IMR-90 (cell line): ENCODE measurements around the gene SCPEP1. TPM values are rescaled to one million over a fixed set of nuclear protein-coding genes. Genes with fewer than 3 reads are reported as not detected.

ENCODE experiments used
- ATAC-seq: fragments of 200-7000 bp; cut with Tn5 transposase; 2 replicates; pipeline ENCODE4 v1.9.1; 2020; ENCODE audit warnings: low read depth, mild to moderate bottlenecking, moderate library complexity
- BruUV-seq: library from RNA; stranded (reverse); fragments of 400-500 nt; replicated peaks from 2 replicates; lab custom pipeline; 2021; lab: Mats Ljungman, UMichigan
- CTCF ChIA-PET: fragments of 300-600 bp; formaldehyde crosslinking; extraction: SDS; loops from one replicate; lab custom pipeline; 2021; ENCODE audit warnings: antibody characterized with exemption; lab: Yijun Ruan, JAX
- POLR2A ChIA-PET: fragments of 300-600 bp; sonication (Branson Sonifier 250); formaldehyde crosslinking; loops from one replicate; lab custom pipeline; 2022; ENCODE audit warnings: antibody characterized with exemption; ENCODE audit not compliant: unreplicated experiment; lab: Charles Lee
- DNase-seq: peaks from one replicate; pipeline ENCODE4 v3.0.0; 2013
- H2AFZ ChIP-seq: replicated peaks from 2 replicates; pipeline ENCODE3; 2013; ENCODE audit warnings: low read length, mild to moderate bottlenecking; ENCODE audit not compliant: poor library complexity
- H2AK5ac ChIP-seq: 2 replicates; pipeline ENCODE4 v1.6.1; 2013; ENCODE audit warnings: low read depth, low read length, inconsistent platforms
- H2AK9ac ChIP-seq: replicated peaks from 2 replicates; pipeline ENCODE3; 2013; ENCODE audit warnings: mild to moderate bottlenecking, low read depth, low read length, moderate library complexity; ENCODE audit not compliant: poor library complexity
- H2BK120ac ChIP-seq: 2 replicates; pipeline ENCODE4 v1.6.1; 2013; ENCODE audit warnings: low read depth, low read length, inconsistent platforms
- H2BK15ac ChIP-seq: 3 replicates; pipeline ENCODE4 v1.6.1; 2013; ENCODE audit warnings: low read depth, low read length, inconsistent platforms
- H2BK20ac ChIP-seq: 2 replicates; pipeline ENCODE4 v1.6.1; 2013; ENCODE audit warnings: low read depth, mild to moderate bottlenecking, inconsistent platforms, low read length, moderate library complexity
- H2BK5ac ChIP-seq: 2 replicates; pipeline ENCODE4 v1.6.1; 2013; ENCODE audit warnings: mild to moderate bottlenecking, low read depth, low read length, inconsistent platforms; ENCODE audit not compliant: poor library complexity, severe bottlenecking
- H3K14ac ChIP-seq: replicated peaks from 2 replicates; pipeline ENCODE4 v1.6.1; 2013; ENCODE audit warnings: low read depth, low read length, inconsistent platforms
- H3K18ac ChIP-seq: 2 replicates; pipeline ENCODE4 v1.6.1; 2013; ENCODE audit warnings: low read depth, low read length, control low read depth
- H3K23ac ChIP-seq: 2 replicates; pipeline ENCODE4 v1.6.1; 2013; ENCODE audit warnings: low read depth, low read length, inconsistent platforms
- H3K27ac ChIP-seq: 2 replicates; pipeline ENCODE4 v1.5.1; 2013; ENCODE audit warnings: mild to moderate bottlenecking, control low read depth, low read length; ENCODE audit not compliant: insufficient read depth
- H3K27me3 ChIP-seq: 2 replicates; pipeline ENCODE4 v1.6.1; 2013; ENCODE audit warnings: low read length; ENCODE audit not compliant: control insufficient read depth, insufficient read depth
- H3K36me3 ChIP-seq: 2 replicates; pipeline ENCODE4 v1.6.1; 2013; ENCODE audit warnings: low read length, mixed read lengths; ENCODE audit not compliant: control insufficient read depth, insufficient read depth
- H3K4ac ChIP-seq: 2 replicates; pipeline ENCODE4 v1.6.1; 2013; ENCODE audit warnings: low read depth, low read length, inconsistent platforms
- H3K4me1 ChIP-seq: 2 replicates; pipeline ENCODE4 v1.6.1; 2013; ENCODE audit warnings: low read length, mixed read lengths; ENCODE audit not compliant: control insufficient read depth, insufficient read depth
- H3K4me2 ChIP-seq: 2 replicates; pipeline ENCODE4 v1.6.1; 2013; ENCODE audit warnings: low read depth, mild to moderate bottlenecking, control low read depth, low read length, moderate library complexity
- H3K4me3 ChIP-seq: 2 replicates; pipeline ENCODE4 v1.5.1; 2013; ENCODE audit warnings: low read depth, mild to moderate bottlenecking, control low read depth, low read length, moderate library complexity; ENCODE audit not compliant: insufficient read depth
- H3K56ac ChIP-seq: 2 replicates; pipeline ENCODE4 v1.6.1; 2013; ENCODE audit warnings: low read length, inconsistent platforms; ENCODE audit not compliant: insufficient read depth; ENCODE audit errors: extremely low read depth
- H3K79me1 ChIP-seq, 2 experiments: 2 replicates each; pipeline ENCODE4 v1.6.1; 2013; ENCODE audit warnings: low read length in 2 of 2, inconsistent platforms in 1 of 2, low read depth in 1 of 2
- H3K9ac ChIP-seq: 2 replicates; pipeline ENCODE4 v1.6.1; 2013; ENCODE audit warnings: low read depth, low read length, control low read depth
- H3K9me1 ChIP-seq: 2 replicates; pipeline ENCODE4 v1.6.1; 2013; ENCODE audit warnings: low read length, inconsistent platforms; ENCODE audit not compliant: insufficient read depth
- H3K9me3 ChIP-seq: 2 replicates; pipeline ENCODE4 v1.6.1; 2013; ENCODE audit warnings: low read length; ENCODE audit not compliant: control insufficient read depth, insufficient read depth
- H4K20me1 ChIP-seq: 2 replicates; pipeline ENCODE4 v1.6.1; 2013; ENCODE audit warnings: low read length, inconsistent platforms; ENCODE audit not compliant: insufficient read depth
- H4K5ac ChIP-seq: 2 replicates; pipeline ENCODE4 v1.6.1; 2013; ENCODE audit warnings: mild to moderate bottlenecking, low read depth, low read length, control low read depth
- H4K8ac ChIP-seq, 2 experiments: 2 replicates each; pipeline ENCODE4 v1.6.1; 2013; ENCODE audit warnings: low read depth in 2 of 2, low read length in 2 of 2, control low read depth in 1 of 2, inconsistent platforms in 1 of 2
- H4K91ac ChIP-seq: 2 replicates; pipeline ENCODE4 v1.6.1; 2013; ENCODE audit warnings: low read depth, low read length, inconsistent platforms; ENCODE audit not compliant: insufficient read depth
- BHLHE40 ChIP-seq: fragments of 150-350 bp; IDR thresholded peaks from 2 replicates; pipeline ENCODE4 v1.6.1; 2016; ENCODE audit warnings: mild to moderate bottlenecking, low read depth, low read length
- CTCF ChIP-seq: conservative IDR thresholded peaks from 2 replicates; pipeline ENCODE4 v1.5.1; 2012; ENCODE audit warnings: mild to moderate bottlenecking, low read depth, low read length, improper control_type of control experiment
- ELK1 ChIP-seq: fragments of 150-350 bp; IDR thresholded peaks from 2 replicates; pipeline ENCODE4 v1.6.1; 2016; ENCODE audit warnings: low read depth, mild to moderate bottlenecking, low read length, moderate library complexity, borderline replicate concordance
- NFE2L2 ChIP-seq: fragments of 150-350 bp; IDR thresholded peaks from 2 replicates; pipeline ENCODE4 v1.6.1; 2016; ENCODE audit warnings: low read depth, mild to moderate bottlenecking, low read length
- RAD21 ChIP-seq: IDR thresholded peaks from 2 replicates; pipeline ENCODE4 v1.6.1; 2012; ENCODE audit warnings: low read length, improper control_type of control experiment
- SMC3 ChIP-seq: fragments of 150-350 bp; IDR thresholded peaks from 2 replicates; pipeline ENCODE4 v1.6.1; 2016; ENCODE audit warnings: low read depth, mild to moderate bottlenecking, antibody characterized with exemption, low read length, moderate library complexity
- WGBS, 2 experiments: methylation state at CpG; one replicate each; pipeline versions ENCODE4 v1.1.5 to v1.1.7; 2013; ENCODE audit warnings: missing lambda C conversion rate in 2 of 2; ENCODE audit not compliant: insufficient read length in 1 of 2; ENCODE audit errors: extremely low coverage in 2 of 2; 5-methylcytosine and 5-hydroxymethylcytosine counted together
- dilution Hi-C: fragments of 300-500 bp; cut with HindIII; formaldehyde crosslinking; loops from one replicate; pipeline ENCODE4 v1.14.3; 2018; ENCODE audit warnings: low sequenced_read_pairs; ENCODE audit not compliant: unreplicated experiment
- in situ Hi-C: fragments of 300-500 bp; cut with MboI; formaldehyde crosslinking; loops from 3 replicates; pipeline ENCODE4 v1.14.3; 2019; ENCODE audit warnings: low sequenced_read_pairs, inconsistent platforms, mixed read lengths
- intact Hi-C: fragments of 100-400 bp; cut with micrococcal nuclease; formaldehyde crosslinking; loops from 2 replicates; pipeline ENCODE4 v1.10.0; 2022
- polyA plus RNA-seq, 3 experiments: library from polyadenylated mRNA; depleted of rRNA; stranded (reverse); fragments of >200 nt; gene quantifications; 2 replicates each; pipeline ENCODE4 v1.2.3, GENCODE V29; 2012; ENCODE audit warnings: low replicate concordance in 1 of 3
- total RNA-seq: library from RNA; depleted of rRNA; stranded (reverse); fragments of >200 nt; gene quantifications from 2 replicates; pipeline ENCODE4 v1.2.3, GENCODE V29; 2012

Gene SCPEP1
- total and polyA plus RNA-seq, 2 of the 4 experiments (the other 2 are of a cell fraction), result 16.5 to 32.1 TPM

GRCh38 chr17:56939869-56940484 is 38.0 kb upstream of the SCPEP1 start:
- H3K4me1 ChIP-seq, result no peaks in the 10 kb centered on the region
- H3K14ac ChIP-seq, result no peak overlapping the region
- dilution Hi-C loops, result no loop called here
- in situ Hi-C loops, result loop anchor here (5.0 to 25.0 kb wide), 2 partner anchors 123 to 353 kb away; partner anchors contain the start of gene NOG
- H3K9me3 ChIP-seq, result no peaks in the 10 kb centered on the region
- no peaks in the 10 kb centered on the region for H3K27me3 ChIP-seq
- no peak overlapping the region for H2BK5ac ChIP-seq
- no CpG with 5 or more reads among the region's 11 CpGs for WGBS, 2 experiments
- POLR2A ChIA-PET, result no interaction called here
- peaks cover 0 to 7% of the 10 kb centered on the region in 2 experiments; a peak in 2 of 4 replicates for H3K79me1 ChIP-seq
- H3K36me3 ChIP-seq, result peaks cover 32% of the 10 kb centered on the region
- no peak overlapping the region for H4K91ac ChIP-seq
- no peak overlapping the region for H3K4me2 ChIP-seq
- H4K20me1 ChIP-seq, result no peaks in the 10 kb centered on the region
- peaks cover 3% of the 10 kb centered on the region; the same call in 1 of the 2 replicates for H3K9me1 ChIP-seq
- no peak overlapping the region for H2BK20ac ChIP-seq
- no peak overlapping the region for H4K8ac ChIP-seq
- no peak overlapping the region for H3K27ac ChIP-seq
- H3K18ac ChIP-seq, result no peak overlapping the region
- no peak overlapping the region for H3K56ac ChIP-seq
- H2AK5ac ChIP-seq, result no peak overlapping the region
- H2AK9ac ChIP-seq, result no peak overlapping the region
- H2BK15ac ChIP-seq, result no peak overlapping the region
- CTCF ChIA-PET, result interaction anchor here (0.7 to 0.9 kb wide), 3 partner anchors 8 to 347 kb away, joined by 3 to 10 read pairs (median 4); partner anchors contain the start of gene NOG
- H3K4ac ChIP-seq, result peak overlapping the region; percentile 4; the same call in 1 of the 2 replicates
- BruUV-seq, result no TSS peak
- ATAC-seq (peak; percentile 92), DNase-seq (peak; percentile 62)
- peak overlapping the region; percentile 54; the same call in 1 of the 2 replicates for H4K5ac ChIP-seq
- no peak for TF ChIP-seq BHLHE40
- TF ChIP-seq CTCF, result peak; percentile 73
- no peak for TF ChIP-seq NFE2L2
- peak; percentile 79 for TF ChIP-seq RAD21
- TF ChIP-seq ELK1, result no peak
- TF ChIP-seq SMC3, result peak; percentile 73
- H3K23ac ChIP-seq, result no peak overlapping the region
- intact Hi-C loops, result loop anchor here (1.0 kb wide), 2 partner anchors 121 to 348 kb away; no protein-coding TSS in a partner anchor
- H2AFZ ChIP-seq, result no peak overlapping the region
- no peak overlapping the region for H3K4me3 ChIP-seq
- H3K9ac ChIP-seq, result no peak overlapping the region
- no peak overlapping the region for H2BK120ac ChIP-seq
